ENCODE measurements around the gene RACK1. TPM values are rescaled to one million over a fixed set of nuclear protein-coding genes. Genes with fewer than 3 reads are reported as not detected.
A peak's percentile ranks its signal among the peaks of the same experiment; 100 is the strongest.

Gene RACK1
- total RNA-seq, 1 donor from 2014 or later: 1,189 TPM

DNA sequence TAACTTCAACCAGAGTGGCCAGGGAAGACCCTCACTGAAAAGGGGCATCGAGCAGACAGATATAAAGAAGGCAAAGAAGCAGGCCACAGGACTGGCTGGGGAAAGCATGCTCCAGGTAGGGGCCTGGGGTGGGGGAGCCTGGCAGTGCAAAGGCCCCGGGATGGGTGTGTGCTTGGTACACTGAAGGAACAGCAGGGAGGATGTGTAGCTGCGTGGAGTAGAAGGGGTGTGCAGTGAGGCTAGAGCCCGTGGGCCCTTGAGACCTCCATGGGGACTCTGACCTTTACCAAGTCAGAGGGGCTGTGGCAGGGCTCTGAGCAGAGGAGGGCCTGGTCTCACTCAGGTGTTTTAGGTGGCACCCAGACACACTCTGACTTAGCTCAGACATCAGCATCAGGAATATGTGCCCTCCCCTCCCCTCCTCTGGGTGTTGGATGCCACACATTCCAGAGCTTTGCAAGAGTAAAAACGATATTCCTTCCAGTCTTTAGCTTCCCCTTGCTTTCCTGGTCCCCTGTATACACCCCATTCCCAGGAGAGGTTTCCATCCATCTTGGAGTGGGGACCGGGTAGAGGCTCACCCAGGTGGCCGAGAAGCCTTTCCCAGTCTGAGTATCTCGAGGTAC is 46.3 kb downstream of the RACK1 start:
- no peak overlapping the region for H3K4me3 Mint-ChIP-seq (ENCODE audit: unreplicated experiment)
- no peaks in the 10 kb centered on the region for H3K27me3 Mint-ChIP-seq (ENCODE audit: low read depth)
- no peaks in the 10 kb centered on the region for H3K36me3 Mint-ChIP-seq (ENCODE audit: low read depth)
- TF ChIP-seq, protein P1, sequence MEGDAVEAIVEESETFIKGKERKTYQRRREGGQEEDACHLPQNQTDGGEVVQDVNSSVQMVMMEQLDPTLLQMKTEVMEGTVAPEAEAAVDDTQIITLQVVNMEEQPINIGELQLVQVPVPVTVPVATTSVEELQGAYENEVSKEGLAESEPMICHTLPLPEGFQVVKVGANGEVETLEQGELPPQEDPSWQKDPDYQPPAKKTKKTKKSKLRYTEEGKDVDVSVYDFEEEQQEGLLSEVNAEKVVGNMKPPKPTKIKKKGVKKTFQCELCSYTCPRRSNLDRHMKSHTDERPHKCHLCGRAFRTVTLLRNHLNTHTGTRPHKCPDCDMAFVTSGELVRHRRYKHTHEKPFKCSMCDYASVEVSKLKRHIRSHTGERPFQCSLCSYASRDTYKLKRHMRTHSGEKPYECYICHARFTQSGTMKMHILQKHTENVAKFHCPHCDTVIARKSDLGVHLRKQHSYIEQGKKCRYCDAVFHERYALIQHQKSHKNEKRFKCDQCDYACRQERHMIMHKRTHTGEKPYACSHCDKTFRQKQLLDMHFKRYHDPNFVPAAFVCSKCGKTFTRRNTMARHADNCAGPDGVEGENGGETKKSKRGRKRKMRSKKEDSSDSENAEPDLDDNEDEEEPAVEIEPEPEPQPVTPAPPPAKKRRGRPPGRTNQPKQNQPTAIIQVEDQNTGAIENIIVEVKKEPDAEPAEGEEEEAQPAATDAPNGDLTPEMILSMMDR (IDR thresholded peaks at IDR 0.05): no peak
- peaks cover 21% of the 10 kb centered on the region for H3K4me1 Mint-ChIP-seq (ENCODE audit: low read depth)
- H3K27ac Mint-ChIP-seq (ENCODE audit: unreplicated experiment): no peak overlapping the region
- H3K9me3 Mint-ChIP-seq (ENCODE audit: low read depth): no peaks in the 10 kb centered on the region
- DNase-seq (ENCODE audit: low spot score): no peak

DNA sequence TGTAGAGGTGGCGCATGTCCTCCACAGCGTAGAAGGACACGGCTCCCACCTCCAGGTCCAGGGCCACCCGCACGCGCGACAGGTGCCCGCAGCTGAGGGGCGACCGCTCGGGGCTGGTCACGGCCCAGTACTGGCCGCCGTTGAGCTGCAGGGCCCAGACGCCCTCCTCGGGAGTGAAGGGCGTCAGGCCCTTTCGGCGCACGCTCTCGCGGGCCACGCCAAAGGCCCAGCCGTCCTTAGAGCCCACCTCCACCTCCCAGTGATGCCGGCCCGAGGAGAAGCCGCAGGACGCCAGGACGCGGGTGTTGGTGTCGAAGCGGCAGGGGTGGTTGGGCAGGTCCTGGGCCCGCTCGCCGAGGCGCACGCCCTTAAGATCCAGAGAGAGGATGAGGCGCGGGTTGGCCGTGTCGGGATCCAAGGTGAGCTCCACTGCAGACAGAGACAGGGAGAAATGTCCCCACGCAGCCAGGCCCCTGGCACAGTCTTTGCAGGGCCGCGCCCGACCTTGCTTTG is 48.4 kb downstream of the RACK1 start:
- Mint-ChIP-seq H3K9me3 (ENCODE audit: low read depth) (no peaks in the 10 kb centered on the region), H3K27ac (ENCODE audit: unreplicated experiment) (no peak overlapping the region), H3K4me1 (ENCODE audit: low read depth) (peaks cover 29% of the 10 kb centered on the region), H3K4me3 (ENCODE audit: unreplicated experiment) (no peak overlapping the region), H3K27me3 (ENCODE audit: low read depth) (no peaks in the 10 kb centered on the region), H3K36me3 (ENCODE audit: low read depth) (no peaks in the 10 kb centered on the region)
- DNase-seq (ENCODE audit: low spot score): no peak
- TF ChIP-seq, protein P1 (IDR thresholded peaks at IDR 0.05): no peak

DNA sequence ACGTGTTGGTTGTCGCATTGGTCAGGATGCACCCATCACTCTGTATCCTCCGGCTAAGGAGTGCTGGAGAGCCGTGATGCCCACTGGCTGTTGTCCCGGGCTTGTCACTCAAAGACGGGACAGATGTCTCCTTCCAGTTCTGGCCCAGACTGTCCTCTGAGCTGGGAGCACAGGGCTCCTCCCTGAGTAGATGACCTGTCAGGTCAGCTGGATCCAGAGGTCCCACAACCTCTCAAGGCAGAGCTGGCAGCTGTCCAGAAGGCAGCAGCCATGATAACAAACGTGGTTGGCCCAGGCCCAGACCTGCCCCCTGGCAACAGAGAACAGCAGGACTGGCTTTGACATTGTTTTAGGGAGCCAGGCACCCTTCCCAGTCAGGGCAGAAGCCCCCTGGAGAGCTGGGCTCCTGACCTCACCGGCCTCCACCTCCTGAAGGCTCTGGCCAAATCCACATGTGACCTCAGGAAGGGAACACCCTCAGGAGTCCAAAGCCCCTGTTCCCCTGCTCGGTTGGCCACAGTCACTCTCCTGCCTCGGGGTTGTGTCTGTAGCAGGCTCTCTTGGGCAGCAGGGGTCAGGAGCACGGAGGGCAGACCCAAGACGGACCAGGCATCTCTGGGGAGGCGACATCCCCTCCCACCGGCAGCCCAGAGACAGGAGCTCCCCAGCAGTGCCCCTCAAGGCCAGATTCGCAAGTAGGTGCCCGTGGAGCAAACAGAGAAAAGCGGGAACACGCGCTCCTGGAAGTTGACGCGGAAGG is 49.0 kb downstream of the RACK1 start:
- Mint-ChIP-seq H3K4me3 (ENCODE audit: unreplicated experiment) (no peak overlapping the region), H3K27ac (ENCODE audit: unreplicated experiment) (no peak overlapping the region), H3K36me3 (ENCODE audit: low read depth) (no peaks in the 10 kb centered on the region), H3K4me1 (ENCODE audit: low read depth) (peaks cover 35% of the 10 kb centered on the region), H3K9me3 (ENCODE audit: low read depth) (no peaks in the 10 kb centered on the region), H3K27me3 (ENCODE audit: low read depth) (no peaks in the 10 kb centered on the region)
- TF ChIP-seq, protein P1 (IDR thresholded peaks at IDR 0.05): no peak
- no peak for DNase-seq (ENCODE audit: low spot score)

DNA sequence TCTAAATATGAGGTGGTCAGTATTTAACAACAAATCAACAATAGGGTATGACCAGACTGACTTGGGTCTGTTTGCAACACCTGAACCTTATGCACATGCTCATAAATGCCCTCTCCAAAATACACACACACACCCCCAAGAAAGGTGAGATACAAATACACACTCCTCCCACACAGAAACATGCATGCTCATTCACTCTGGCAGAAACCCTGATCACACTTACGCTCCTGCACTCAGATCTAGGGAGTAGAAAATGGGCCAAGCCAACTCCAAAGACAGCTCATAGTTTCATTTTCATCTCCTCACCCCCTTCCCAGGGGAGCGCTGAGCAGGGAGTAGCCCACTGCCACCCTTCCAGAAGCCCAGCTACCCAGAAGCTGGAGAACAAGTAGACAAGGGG is 50.0 kb downstream of the RACK1 start:
- no peaks in the 10 kb centered on the region for H3K9me3 Mint-ChIP-seq (ENCODE audit: low read depth)
- H3K27ac Mint-ChIP-seq (ENCODE audit: unreplicated experiment): no peak overlapping the region
- TF ChIP-seq, protein P1 (IDR thresholded peaks at IDR 0.05): no peak
- no peak for DNase-seq (ENCODE audit: low spot score)
- no peaks in the 10 kb centered on the region for H3K27me3 Mint-ChIP-seq (ENCODE audit: low read depth)
- H3K36me3 Mint-ChIP-seq (ENCODE audit: low read depth): no peaks in the 10 kb centered on the region
- H3K4me1 Mint-ChIP-seq (ENCODE audit: low read depth): peaks cover 36% of the 10 kb centered on the region
- no peak overlapping the region for H3K4me3 Mint-ChIP-seq (ENCODE audit: unreplicated experiment)

DNA sequence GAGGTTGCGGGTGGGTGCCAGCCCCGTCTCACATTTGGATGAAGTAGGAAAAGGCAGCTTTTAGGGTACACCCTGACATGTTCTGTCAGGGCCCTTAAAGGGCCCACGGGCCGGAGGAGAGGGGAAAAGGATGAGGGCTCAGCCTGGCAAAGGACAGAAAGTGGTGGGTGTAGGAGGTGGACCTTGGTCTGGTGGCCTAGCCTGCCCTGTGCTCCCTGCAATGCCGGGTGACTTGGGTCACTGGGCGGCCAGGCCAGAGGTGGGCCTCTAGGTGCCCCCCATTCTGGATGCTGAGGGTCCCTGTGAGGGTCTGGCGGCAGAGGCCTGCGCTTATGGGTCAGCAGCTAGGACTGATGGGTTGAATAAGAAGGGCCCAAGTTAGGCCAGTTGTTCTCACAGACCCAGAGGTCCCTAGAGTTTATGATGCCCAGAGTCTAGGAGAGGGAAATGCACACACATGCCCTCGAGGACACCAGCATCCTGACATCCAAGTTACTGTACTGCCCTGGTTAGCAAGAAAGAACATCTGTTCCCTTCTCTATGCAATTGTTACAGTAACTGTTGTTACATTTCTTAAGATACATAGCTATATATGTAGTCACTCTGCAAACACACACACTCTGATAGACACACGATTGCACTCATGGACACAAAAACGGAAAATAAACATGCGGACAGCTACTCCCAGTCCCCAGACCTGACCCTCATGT is 51.2 kb downstream of the RACK1 start:
- Mint-ChIP-seq H3K27me3 (ENCODE audit: low read depth) (no peaks in the 10 kb centered on the region), H3K4me1 (ENCODE audit: low read depth) (peaks cover 26% of the 10 kb centered on the region), H3K4me3 (ENCODE audit: unreplicated experiment) (peak overlapping the region; percentile 93), H3K27ac (ENCODE audit: unreplicated experiment) (peak overlapping the region; percentile 94), H3K36me3 (ENCODE audit: low read depth) (no peaks in the 10 kb centered on the region), H3K9me3 (ENCODE audit: low read depth) (no peaks in the 10 kb centered on the region)
- no peak for DNase-seq (ENCODE audit: low spot score)
- TF ChIP-seq, protein P1 (IDR thresholded peaks at IDR 0.05): no peak

Data from chondrocyte (in vitro differentiated cells).